Left colon (tissue), 2 donors: ENCODE measurements around the gene MTSS2. TPM values are rescaled to one million over a fixed set of nuclear protein-coding genes. Genes with fewer than 3 reads are reported as not detected.

Experiments used
- ATAC-seq: fragments of 200-7000 bp; cut with Tn5 transposase; one replicate; pipeline ENCODE4 v1.9.1; 2020; ENCODE audit warnings: mild to moderate bottlenecking, moderate library complexity
- DNase-seq, 2 donors: peaks; one replicate each; pipeline ENCODE4 v3.0.0-alpha.2; 2020
- intact Hi-C, 2 donors: fragments of 100-400 bp; cut with DNase I in 1 of 2; cut with micrococcal nuclease in 1 of 2; formaldehyde crosslinking; loops; one replicate each; pipeline versions ENCODE4 v1.11.2 to v1.14.0; 2022; cut with DNase I, micrococcal nuclease
- long read RNA-seq: library from polyadenylated mRNA; unstranded; transcript quantifications from one replicate; pipeline ENCODE4 v2.0.0, GENCODE V29; 2021
- total RNA-seq, 2 donors: library from RNA; stranded (reverse); fragmentation: NEBNext Ultra II Directional; extraction: Animal tissue kit (Norgen Biotek cat#: 25700); gene quantifications; one replicate each; pipeline ENCODE4 v1.2.1, GENCODE V29; 2021
- donor health status: DM: no; HTN: no; CAD: no.
- donor health status: DM: yes; HTN: yes; CAD: no.

The MTSS2 gene
- 10 to 100 TPM; 21.5 to 28.3 TPM for total RNA-seq
- long read RNA-seq = 0 reads

- intact Hi-C loops = loop anchor here in 1 of 2 donors (10.0 kb wide), 1 partner anchor 59 kb away; no protein-coding TSS in a partner anchor
- ATAC-seq (peak; percentile 44), DNase-seq (peak; percentile 76 to 78)
Observed at GRCh38 chr16:70685938-70686375, at the start of gene MTSS2. Gene MTSS2, minus strand, starts transcription at chr16:70686053. Its CDS starts 262 bp downstream, at chr16:70685791.

GRCh38 chr16:70735141-70735979 lies 49.5 kb upstream of the MTSS2 start:
- ATAC-seq (no peak), DNase-seq (no peak)
- intact Hi-C loops = no loop called here

GRCh38 chr16:70734522-70735095 lies 48.8 kb upstream of the MTSS2 start:
- ATAC-seq (no peak), DNase-seq (no peak)
- intact Hi-C loops = no loop called here

GRCh38 chr16:70730944-70731343 lies 45.1 kb upstream of the MTSS2 start:
- DNase-seq = no peak
- intact Hi-C loops = no loop called here
- no peak for ATAC-seq

GRCh38 chr16:70730031-70730430 lies 44.2 kb upstream of the MTSS2 start:
- intact Hi-C loops = no loop called here
- ATAC-seq = no peak
- DNase-seq = no peak

GRCh38 chr16:70729292-70729691 lies 43.4 kb upstream of the MTSS2 start:
- intact Hi-C loops = no loop called here
- DNase-seq = no peak
- no peak for ATAC-seq

- DNase-seq (no peak), ATAC-seq (no peak)
- intact Hi-C loops = no loop called here
Observed at GRCh38 chr16:70728150-70728549, 42.3 kb upstream of the MTSS2 start.

- intact Hi-C loops = no loop called here
- ATAC-seq (no peak), DNase-seq (no peak)
Observed at GRCh38 chr16:70726892-70727361, 41.1 kb upstream of the MTSS2 start.

- ATAC-seq (peak; percentile 28), DNase-seq (peak; percentile 32 to 65)
- intact Hi-C loops = no loop called here
Observed at GRCh38 chr16:70725912-70726828, 40.3 kb upstream of the MTSS2 start.

GRCh38 chr16:70725024-70725911 lies 39.4 kb upstream of the MTSS2 start:
- ATAC-seq (peak; percentile 29), DNase-seq (no peak)
- intact Hi-C loops = no loop called here

- DNase-seq (no peak), ATAC-seq (no peak)
- intact Hi-C loops = no loop called here
Observed at GRCh38 chr16:70724146-70725023, 38.5 kb upstream of the MTSS2 start.

- no peak for ATAC-seq
- DNase-seq = no peak
- intact Hi-C loops = no loop called here
Observed at GRCh38 chr16:70723740-70724145, 37.9 kb upstream of the MTSS2 start.

- intact Hi-C loops = no loop called here
- ATAC-seq (no peak), DNase-seq (no peak)
Observed at GRCh38 chr16:70721202-70721963, 35.5 kb upstream of the MTSS2 start.

- intact Hi-C loops = no loop called here
- no peak for ATAC-seq
Observed at GRCh38 chr16:70720425-70721201, 34.8 kb upstream of the MTSS2 start.

GRCh38 chr16:70717065-70717464 lies 31.2 kb upstream of the MTSS2 start:
- no peak for ATAC-seq
- DNase-seq = no peak
- intact Hi-C loops = no loop called here

More at GRCh38 chr16:70720425-70721201, 34.8 kb upstream of the MTSS2 start:
- no peak for DNase-seq

GRCh38 chr16:70715860-70716357 lies 30.1 kb upstream of the MTSS2 start:
- ATAC-seq (no peak), DNase-seq (no peak)
- intact Hi-C loops = no loop called here
